Liver (tissue), 9 donors: Measurements from ENCODE around the gene SLC16A6. TPM values are rescaled to one million over a fixed set of nuclear protein-coding genes. Genes with fewer than 3 reads are reported as not detected.

ENCODE experiments used
- DNase-seq: peaks from one replicate; pipeline ENCODE4 v3.0.0-alpha.2; 2017; ENCODE audit warnings: low spot score
- H3K27ac ChIP-seq, 2 donors: one replicate each; pipeline ENCODE4 v1.7.0; 2013; ENCODE audit warnings: inconsistent platforms in 2 of 2, low read length in 2 of 2, control low read depth in 1 of 2, low read depth in 1 of 2, mild to moderate bottlenecking in 1 of 2
- H3K27me3 ChIP-seq, 4 donors: one replicate each; pipeline versions ENCODE4 v1.6.1 to v1.7.0; 2013; ENCODE audit warnings: low read length in 3 of 4, inconsistent platforms in 1 of 4, mild to moderate bottlenecking in 1 of 4, moderate library complexity in 1 of 4; ENCODE audit not compliant: control insufficient read depth in 4 of 4, insufficient read depth in 4 of 4
- H3K36me3 ChIP-seq, 4 donors: one replicate each; pipeline versions ENCODE4 v1.6.1 to v1.7.0; 2013; ENCODE audit warnings: low read length in 3 of 4, mild to moderate bottlenecking in 3 of 4, low read depth in 1 of 4, moderate library complexity in 1 of 4; ENCODE audit not compliant: control insufficient read depth in 4 of 4, insufficient read depth in 3 of 4
- H3K4me1 ChIP-seq, 4 donors: one replicate each; pipeline versions ENCODE4 v1.6.1 to v1.7.0; 2013; ENCODE audit warnings: low read length in 3 of 4, mild to moderate bottlenecking in 3 of 4, moderate library complexity in 1 of 4; ENCODE audit not compliant: control insufficient read depth in 4 of 4, insufficient read depth in 4 of 4
- H3K4me3 ChIP-seq, 3 donors: one replicate each; pipeline versions ENCODE4 v1.6.1 to v1.7.0; 2013; ENCODE audit warnings: low read length in 3 of 3, control low read depth in 1 of 3, low read depth in 1 of 3, mild to moderate bottlenecking in 1 of 3
- H3K9ac ChIP-seq, 2 donors: one replicate each; pipeline ENCODE4 v1.7.0; 2013; ENCODE audit warnings: low read length in 2 of 2, mild to moderate bottlenecking in 2 of 2, moderate library complexity in 2 of 2, control low read depth in 1 of 2, low read depth in 1 of 2
- H3K9me3 ChIP-seq, 4 donors: one replicate each; pipeline versions ENCODE4 v1.6.1 to v1.7.0; 2013; ENCODE audit warnings: low read length in 3 of 4; ENCODE audit not compliant: control insufficient read depth in 4 of 4
- EGR1 ChIP-seq, 2 donors: IDR thresholded peaks; 2 replicates each; pipeline ENCODE4 v1.6.1; 2016 to 2018; ENCODE audit warnings: antibody characterized with exemption in 2 of 2, low read depth in 2 of 2
- FOXA1 ChIP-seq: IDR thresholded peaks from 2 replicates; pipeline ENCODE4 v1.6.1; 2016; ENCODE audit warnings: antibody characterized with exemption
- FOXA2 ChIP-seq: IDR thresholded peaks from 2 replicates; pipeline ENCODE4 v1.6.1; 2016; ENCODE audit warnings: antibody characterized with exemption
- GABPA ChIP-seq, 2 donors: IDR thresholded peaks in 1 of 2; conservative IDR thresholded peaks in 1 of 2; 2 replicates each; pipeline ENCODE4 v1.6.1; 2016; ENCODE audit warnings: antibody characterized with exemption in 2 of 2, mild to moderate bottlenecking in 1 of 2, moderate library complexity in 1 of 2
- HNF4A ChIP-seq, 2 donors: conservative IDR thresholded peaks; 2 replicates each; pipeline ENCODE4 v1.6.1; 2016; ENCODE audit warnings: antibody characterized with exemption in 2 of 2, mild to moderate bottlenecking in 2 of 2
- HNF4G ChIP-seq: IDR thresholded peaks from 2 replicates; pipeline ENCODE4 v1.6.1; 2016; ENCODE audit warnings: antibody characterized with exemption
- JUND ChIP-seq, 2 donors: IDR thresholded peaks; 2 replicates each; pipeline ENCODE4 v1.6.1; 2016; ENCODE audit warnings: antibody characterized with exemption in 2 of 2
- NR2F2 ChIP-seq: IDR thresholded peaks from 2 replicates; pipeline ENCODE4 v1.6.1; 2016; ENCODE audit warnings: antibody characterized with exemption
- RAD21 ChIP-seq, 2 donors: IDR thresholded peaks; 2 replicates each; pipeline ENCODE4 v1.6.1; 2016; ENCODE audit warnings: antibody characterized with exemption in 2 of 2, mild to moderate bottlenecking in 2 of 2
- RXRA ChIP-seq, 2 donors: IDR thresholded peaks; 2 replicates each; pipeline ENCODE4 v1.6.1; 2017 to 2018; ENCODE audit warnings: antibody characterized with exemption in 2 of 2, mild to moderate bottlenecking in 1 of 2
- SP1 ChIP-seq: IDR thresholded peaks from 2 replicates; pipeline ENCODE4 v1.6.1; 2018; ENCODE audit warnings: antibody characterized with exemption, mild to moderate bottlenecking
- TAF1 ChIP-seq: conservative IDR thresholded peaks from 2 replicates; pipeline ENCODE4 v1.6.1; 2016; ENCODE audit warnings: antibody characterized with exemption, mild to moderate bottlenecking
- YY1 ChIP-seq: IDR thresholded peaks from 2 replicates; pipeline ENCODE4 v1.6.1; 2016; ENCODE audit warnings: antibody characterized with exemption, mild to moderate bottlenecking
- WGBS: extraction: QIAGEN DNeasy Blood & Tissue Kit; methylation state at CpG from one replicate; pipeline ENCODE4 v1.1.7; 2013; 5-methylcytosine and 5-hydroxymethylcytosine counted together
- polyA plus RNA-seq, 2 donors: library from polyadenylated mRNA; stranded (reverse) in 1 of 2; unstranded in 1 of 2; fragments of 200-250 nt in 1 of 2; fragments of >200 nt in 1 of 2; fragmentation: Nextera tagmentation in 1 of 2; extraction: Ambion mirVana in 1 of 2; gene quantifications; one replicate each; pipeline versions ENCODE4 v1.2.1 to v1.2.3, GENCODE V29; 2013 to 2015
- total RNA-seq, 2 donors: library from RNA; depleted of rRNA; stranded (reverse); fragments of >200 nt; gene quantifications; one replicate each; pipeline ENCODE4 v1.2.3, GENCODE V29; 2014
- TF ChIP-seq, protein P1 (sequence below): IDR thresholded peaks from 2 replicates; pipeline ENCODE4 v1.6.1; 2016; ENCODE audit warnings: antibody characterized with exemption
- TF ChIP-seq, protein P2 (sequence below): IDR thresholded peaks from 2 replicates; pipeline ENCODE4 v1.6.1; 2016; ENCODE audit warnings: antibody characterized with exemption
- TF ChIP-seq, protein P3 (sequence below): IDR thresholded peaks from 2 replicates; pipeline ENCODE4 v1.6.1; 2016; ENCODE audit warnings: antibody characterized with exemption, mild to moderate bottlenecking
- TF ChIP-seq, protein P4 (sequence below): fragments of 150-350 bp; IDR thresholded peaks from 2 replicates; pipeline ENCODE4 v1.5.1; 2017; ENCODE audit warnings: improper control_type of control experiment, low read depth, low read length; ENCODE audit not compliant: missing input control
- TF ChIP-seq, protein P5 (sequence below): IDR thresholded peaks from 2 replicates; pipeline ENCODE4 v1.6.1; 2016; ENCODE audit warnings: antibody characterized with exemption
- donor health status: healthy.
- donor health status: healthy.
- donor health status: healthy.
- donor health status: healthy.
- donor health status: healthy.

SLC16A6 gene
- total and polyA plus RNA-seq, 4 donors = 0.11 to 0.92 (median 0.59) TPM

DNA sequence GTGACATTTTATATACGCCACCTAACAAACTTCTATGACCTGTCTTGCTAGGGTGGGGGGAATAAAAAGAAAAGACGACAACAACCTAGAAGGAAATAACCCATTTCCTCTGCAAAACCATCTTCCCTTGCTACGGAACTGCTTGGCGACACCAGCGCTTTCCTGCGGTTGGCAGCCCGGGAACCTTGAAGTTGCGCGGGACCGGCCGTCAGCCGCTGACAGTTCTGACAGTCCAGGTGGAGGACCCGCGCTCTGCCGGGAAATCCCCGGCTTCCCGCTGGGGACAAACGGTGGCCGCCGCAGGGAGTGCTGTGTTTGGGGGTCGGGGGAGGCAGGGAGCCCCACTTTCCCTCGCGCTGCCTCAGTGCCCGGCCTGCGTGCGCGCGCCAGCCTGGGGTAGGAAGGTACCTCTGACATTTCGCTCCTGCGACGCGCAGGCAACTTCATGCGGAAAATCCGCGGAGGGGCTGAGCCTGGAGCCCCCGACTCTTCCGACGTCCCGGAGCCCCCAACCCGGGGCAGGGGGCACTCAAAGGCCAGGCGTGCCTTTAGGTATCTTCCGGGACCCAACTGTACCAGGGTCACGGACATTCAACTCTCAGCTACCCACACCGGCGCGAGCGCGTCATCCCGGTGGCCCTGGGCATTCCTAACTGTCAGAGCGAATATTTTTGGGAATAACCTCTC lies 516 bp downstream of the SLC16A6 start:
- peak; percentile 36 for DNase-seq
- WGBS = 5% methylated on average over 50 of the region's 50 CpGs
- TF ChIP-seq GABPA (IDR thresholded peaks at IDR 0.05 in 1 of 2, conservative IDR thresholded peaks at IDR 0.05 in 1 of 2) = no peak
- TF ChIP-seq RAD21 (IDR thresholded peaks at IDR 0.05) = no peak
- TF ChIP-seq, protein P1, sequence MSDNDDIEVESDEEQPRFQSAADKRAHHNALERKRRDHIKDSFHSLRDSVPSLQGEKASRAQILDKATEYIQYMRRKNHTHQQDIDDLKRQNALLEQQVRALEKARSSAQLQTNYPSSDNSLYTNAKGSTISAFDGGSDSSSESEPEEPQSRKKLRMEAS = no peak
- TF ChIP-seq, protein P2, sequence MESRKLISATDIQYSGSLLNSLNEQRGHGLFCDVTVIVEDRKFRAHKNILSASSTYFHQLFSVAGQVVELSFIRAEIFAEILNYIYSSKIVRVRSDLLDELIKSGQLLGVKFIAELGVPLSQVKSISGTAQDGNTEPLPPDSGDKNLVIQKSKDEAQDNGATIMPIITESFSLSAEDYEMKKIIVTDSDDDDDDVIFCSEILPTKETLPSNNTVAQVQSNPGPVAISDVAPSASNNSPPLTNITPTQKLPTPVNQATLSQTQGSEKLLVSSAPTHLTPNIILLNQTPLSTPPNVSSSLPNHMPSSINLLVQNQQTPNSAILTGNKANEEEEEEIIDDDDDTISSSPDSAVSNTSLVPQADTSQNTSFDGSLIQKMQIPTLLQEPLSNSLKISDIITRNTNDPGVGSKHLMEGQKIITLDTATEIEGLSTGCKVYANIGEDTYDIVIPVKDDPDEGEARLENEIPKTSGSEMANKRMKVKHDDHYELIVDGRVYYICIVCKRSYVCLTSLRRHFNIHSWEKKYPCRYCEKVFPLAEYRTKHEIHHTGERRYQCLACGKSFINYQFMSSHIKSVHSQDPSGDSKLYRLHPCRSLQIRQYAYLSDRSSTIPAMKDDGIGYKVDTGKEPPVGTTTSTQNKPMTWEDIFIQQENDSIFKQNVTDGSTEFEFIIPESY = no peak
- no peak for TF ChIP-seq HNF4G
- TF ChIP-seq HNF4A (conservative IDR thresholded peaks at IDR 0.05) = no peak
- TF ChIP-seq TAF1 = no peak
- no peak for TF ChIP-seq FOXA2
- TF ChIP-seq NR2F2 = no peak
- no peak for TF ChIP-seq RXRA (IDR thresholded peaks at IDR 0.05)
- TF ChIP-seq, protein P3, sequence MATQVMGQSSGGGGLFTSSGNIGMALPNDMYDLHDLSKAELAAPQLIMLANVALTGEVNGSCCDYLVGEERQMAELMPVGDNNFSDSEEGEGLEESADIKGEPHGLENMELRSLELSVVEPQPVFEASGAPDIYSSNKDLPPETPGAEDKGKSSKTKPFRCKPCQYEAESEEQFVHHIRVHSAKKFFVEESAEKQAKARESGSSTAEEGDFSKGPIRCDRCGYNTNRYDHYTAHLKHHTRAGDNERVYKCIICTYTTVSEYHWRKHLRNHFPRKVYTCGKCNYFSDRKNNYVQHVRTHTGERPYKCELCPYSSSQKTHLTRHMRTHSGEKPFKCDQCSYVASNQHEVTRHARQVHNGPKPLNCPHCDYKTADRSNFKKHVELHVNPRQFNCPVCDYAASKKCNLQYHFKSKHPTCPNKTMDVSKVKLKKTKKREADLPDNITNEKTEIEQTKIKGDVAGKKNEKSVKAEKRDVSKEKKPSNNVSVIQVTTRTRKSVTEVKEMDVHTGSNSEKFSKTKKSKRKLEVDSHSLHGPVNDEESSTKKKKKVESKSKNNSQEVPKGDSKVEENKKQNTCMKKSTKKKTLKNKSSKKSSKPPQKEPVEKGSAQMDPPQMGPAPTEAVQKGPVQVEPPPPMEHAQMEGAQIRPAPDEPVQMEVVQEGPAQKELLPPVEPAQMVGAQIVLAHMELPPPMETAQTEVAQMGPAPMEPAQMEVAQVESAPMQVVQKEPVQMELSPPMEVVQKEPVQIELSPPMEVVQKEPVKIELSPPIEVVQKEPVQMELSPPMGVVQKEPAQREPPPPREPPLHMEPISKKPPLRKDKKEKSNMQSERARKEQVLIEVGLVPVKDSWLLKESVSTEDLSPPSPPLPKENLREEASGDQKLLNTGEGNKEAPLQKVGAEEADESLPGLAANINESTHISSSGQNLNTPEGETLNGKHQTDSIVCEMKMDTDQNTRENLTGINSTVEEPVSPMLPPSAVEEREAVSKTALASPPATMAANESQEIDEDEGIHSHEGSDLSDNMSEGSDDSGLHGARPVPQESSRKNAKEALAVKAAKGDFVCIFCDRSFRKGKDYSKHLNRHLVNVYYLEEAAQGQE = no peak
- no peak for TF ChIP-seq YY1
- TF ChIP-seq, protein P4, sequence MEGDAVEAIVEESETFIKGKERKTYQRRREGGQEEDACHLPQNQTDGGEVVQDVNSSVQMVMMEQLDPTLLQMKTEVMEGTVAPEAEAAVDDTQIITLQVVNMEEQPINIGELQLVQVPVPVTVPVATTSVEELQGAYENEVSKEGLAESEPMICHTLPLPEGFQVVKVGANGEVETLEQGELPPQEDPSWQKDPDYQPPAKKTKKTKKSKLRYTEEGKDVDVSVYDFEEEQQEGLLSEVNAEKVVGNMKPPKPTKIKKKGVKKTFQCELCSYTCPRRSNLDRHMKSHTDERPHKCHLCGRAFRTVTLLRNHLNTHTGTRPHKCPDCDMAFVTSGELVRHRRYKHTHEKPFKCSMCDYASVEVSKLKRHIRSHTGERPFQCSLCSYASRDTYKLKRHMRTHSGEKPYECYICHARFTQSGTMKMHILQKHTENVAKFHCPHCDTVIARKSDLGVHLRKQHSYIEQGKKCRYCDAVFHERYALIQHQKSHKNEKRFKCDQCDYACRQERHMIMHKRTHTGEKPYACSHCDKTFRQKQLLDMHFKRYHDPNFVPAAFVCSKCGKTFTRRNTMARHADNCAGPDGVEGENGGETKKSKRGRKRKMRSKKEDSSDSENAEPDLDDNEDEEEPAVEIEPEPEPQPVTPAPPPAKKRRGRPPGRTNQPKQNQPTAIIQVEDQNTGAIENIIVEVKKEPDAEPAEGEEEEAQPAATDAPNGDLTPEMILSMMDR = no peak
- TF ChIP-seq FOXA1 = no peak
- no peak for TF ChIP-seq JUND (IDR thresholded peaks at IDR 0.05)
- TF ChIP-seq, protein P5, sequence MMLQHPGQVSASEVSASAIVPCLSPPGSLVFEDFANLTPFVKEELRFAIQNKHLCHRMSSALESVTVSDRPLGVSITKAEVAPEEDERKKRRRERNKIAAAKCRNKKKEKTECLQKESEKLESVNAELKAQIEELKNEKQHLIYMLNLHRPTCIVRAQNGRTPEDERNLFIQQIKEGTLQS = no peak
- no peak for TF ChIP-seq SP1
- no peak for TF ChIP-seq EGR1 (IDR thresholded peaks at IDR 0.05; ENCODE audit: low read depth in 2 of 2)
- H3K4me1 ChIP-seq = peaks cover 5 to 22% (median 15%) of the 10 kb centered on the region in 4 donors
- H3K36me3 ChIP-seq = no peaks in the 10 kb centered on the region
- no peaks in the 10 kb centered on the region for H3K9me3 ChIP-seq
- H3K4me3 ChIP-seq = peak overlapping the region; percentile 60 to 76 (median 63)
- no peaks in the 10 kb centered on the region for H3K27me3 ChIP-seq
- H3K27ac ChIP-seq = peak overlapping the region; percentile 75 to 78
- peak overlapping the region; percentile 36 to 54 for H3K9ac ChIP-seq
